ENCODE data around the gene ARHGAP9.
A peak's percentile ranks its signal among the peaks of the same experiment; 100 is the strongest.

Gene ARHGAP9

GRCh38 chr12:57456145-57456700 is 23.4 kb downstream of the ARHGAP9 start (continued):
- TF ChIP-seq ZNF433 (tag by site-specific recombination; IDR thresholded peaks at IDR 0.05; ENCODE audit: low read depth), result no peak
- peak; percentile 24; the same call in 1 of the 2 replicates for TF ChIP-seq ZNF629 (tag by site-specific recombination; IDR thresholded peaks at IDR 0.05)
- no peak for TF ChIP-seq ZNF623 (tag by site-specific recombination; IDR thresholded peaks at IDR 0.05)
- no peak for TF ChIP-seq ZFP37 (tag by site-specific recombination; IDR thresholded peaks at IDR 0.05)
- peak; percentile 95 for TF ChIP-seq CTCF (tag by site-specific recombination; IDR thresholded peaks at IDR 0.05)
- no peak for TF ChIP-seq ZNF239 (tag by site-specific recombination; IDR thresholded peaks at IDR 0.05)
- TF ChIP-seq ZNF354C (tag by site-specific recombination; IDR thresholded peaks at IDR 0.05; ENCODE audit: borderline replicate concordance, low read depth), result no peak
- TF ChIP-seq ZNF362 (tag by site-specific recombination; IDR thresholded peaks at IDR 0.05), result no peak
- TF ChIP-seq ZNF514 (tag by site-specific recombination; IDR thresholded peaks at IDR 0.05), result no peak
- no peak for TF ChIP-seq ZXDB (tag by site-specific recombination; IDR thresholded peaks at IDR 0.05)
- TF ChIP-seq ZNF10 (tag by site-specific recombination; IDR thresholded peaks at IDR 0.05), result no peak
- no peak for TF ChIP-seq ELK4 (IDR thresholded peaks at IDR 0.05; ENCODE audit: borderline replicate concordance, low read depth, low read length)
- TF ChIP-seq SP3 (tag by site-specific recombination; IDR thresholded peaks at IDR 0.05), result 0 out of 2 replicates have a peak, but pooled peaks have one; percentile 36
- peak; percentile 84 for TF ChIP-seq ZNF2 (tag by site-specific recombination; IDR thresholded peaks at IDR 0.05)
- 0 out of 2 replicates have a peak, but pooled peaks have one; percentile 16 for TF ChIP-seq KLF1 (tag by site-specific recombination; IDR thresholded peaks at IDR 0.05)
- no peak; the same call in 1 of the 2 replicates for TF ChIP-seq IKZF3 (tag by site-specific recombination; IDR thresholded peaks at IDR 0.05)
- no peak for TF ChIP-seq ZNF518A (tag by site-specific recombination; conservative IDR thresholded peaks at IDR 0.05; ENCODE audit: low read depth)
- no peak for TF ChIP-seq HOXC10 (CRISPR knock-in tag; IDR thresholded peaks at IDR 0.05)
- TF ChIP-seq ZNF37A (tag by site-specific recombination; IDR thresholded peaks at IDR 0.05), result no peak
- no peak for TF ChIP-seq ZNF548 (tag by site-specific recombination; IDR thresholded peaks at IDR 0.05)
- TF ChIP-seq ZNF133 (tag by site-specific recombination; IDR thresholded peaks at IDR 0.05), result no peak
- TF ChIP-seq ZNF621 (tag by site-specific recombination; IDR thresholded peaks at IDR 0.05), result no peak
- no peak for TF ChIP-seq ZSCAN5A (tag by site-specific recombination; IDR thresholded peaks at IDR 0.05)
- peak; percentile 23; the same call in 1 of the 2 replicates for TF ChIP-seq ZNF335 (tag by site-specific recombination; conservative IDR thresholded peaks at IDR 0.05)
- no peak; the same call in 1 of the 2 replicates for TF ChIP-seq ZNF660 (tag by site-specific recombination; IDR thresholded peaks at IDR 0.05)
- TF ChIP-seq MEIS1 (CRISPR knock-in tag; IDR thresholded peaks at IDR 0.05; ENCODE audit: borderline replicate concordance), result no peak
- no peak for TF ChIP-seq BCL11B (tag by site-specific recombination; IDR thresholded peaks at IDR 0.05; ENCODE audit: low read depth)
- no peak for TF ChIP-seq PRDM1 (tag by site-specific recombination; IDR thresholded peaks at IDR 0.05)
- 0 out of 2 replicates have a peak, but pooled peaks have one; percentile 15 for TF ChIP-seq ZNF558 (tag by site-specific recombination; IDR thresholded peaks at IDR 0.05)
- TF ChIP-seq ZNF654 (tag by site-specific recombination; IDR thresholded peaks at IDR 0.05; ENCODE audit: low read depth), result peak; percentile 52
- no peak for TF ChIP-seq ZNF521 (tag by site-specific recombination; IDR thresholded peaks at IDR 0.05)
- no peak for TF ChIP-seq ZBTB20 (tag by site-specific recombination; IDR thresholded peaks at IDR 0.05)
- TF ChIP-seq ZNF24 (tag by site-specific recombination; IDR thresholded peaks at IDR 0.05), result no peak

Data from HEK293 (cell line).